Smooth muscle cell (in vitro differentiated cells): ENCODE measurements around the gene SSU72. TPM values are rescaled to one million over a fixed set of nuclear protein-coding genes. Genes with fewer than 3 reads are reported as not detected.

Experiments
- DNase-seq: peaks from one replicate; lab custom pipeline; 2025; ENCODE audit not compliant: unreplicated experiment; lab: John Stamatoyannopoulos, UW
- H2AFZ ChIP-seq: fragments of 200-600 bp; sonication (generic); 2 replicates; pipeline ENCODE4 v1.6.0; 2016; ENCODE audit warnings: antibody characterized with exemption, low read depth, mild to moderate bottlenecking
- H3F3A ChIP-seq: fragments of 200-600 bp; sonication (generic); 2 replicates; pipeline ENCODE4 v1.6.0; 2017; ENCODE audit warnings: antibody characterized with exemption, low read depth
- H3K27ac ChIP-seq: fragments of 200-600 bp; sonication (generic); 2 replicates; pipeline ENCODE4 v1.5.1; 2016; ENCODE audit warnings: low read depth, mild to moderate bottlenecking
- H3K27me3 ChIP-seq: fragments of 200-600 bp; sonication (generic); 2 replicates; pipeline ENCODE4 v1.6.1; 2016; ENCODE audit warnings: low read depth, mild to moderate bottlenecking
- H3K36me3 ChIP-seq: fragments of 200-600 bp; sonication (generic); 2 replicates; pipeline ENCODE4 v1.5.1; 2016; ENCODE audit warnings: low read depth
- H3K4me1 ChIP-seq: fragments of 200-600 bp; sonication (generic); 2 replicates; pipeline ENCODE4 v1.5.1; 2016; ENCODE audit warnings: low read depth
- H3K4me2 ChIP-seq: fragments of 200-600 bp; sonication (generic); 2 replicates; pipeline ENCODE4 v1.6.0; 2016; ENCODE audit warnings: mild to moderate bottlenecking
- H3K4me3 ChIP-seq: fragments of 200-600 bp; sonication (generic); 2 replicates; pipeline ENCODE4 v1.5.1; 2016; ENCODE audit warnings: mild to moderate bottlenecking
- H3K79me2 ChIP-seq: fragments of 200-600 bp; sonication (generic); 2 replicates; pipeline ENCODE4 v1.6.0; 2016; ENCODE audit warnings: low read depth, mild to moderate bottlenecking
- H3K9ac ChIP-seq: fragments of 200-600 bp; sonication (generic); 2 replicates; pipeline ENCODE4 v1.6.0; 2016; ENCODE audit warnings: low read depth
- H3K9me3 ChIP-seq: fragments of 200-600 bp; sonication (generic); replicated peaks from 2 replicates; pipeline ENCODE4 v1.5.1; 2016; ENCODE audit warnings: low read depth
- H4K20me1 ChIP-seq: fragments of 200-600 bp; sonication (generic); 2 replicates; pipeline ENCODE4 v1.6.0; 2016; ENCODE audit warnings: low read depth
- WGBS: methylation state at CpG from one replicate; pipeline ENCODE4 v1.1.7; 2016; ENCODE audit warnings: low lambda C conversion rate; 5-methylcytosine and 5-hydroxymethylcytosine counted together
- polyA plus RNA-seq: library from polyadenylated mRNA; unstranded; fragments of >200 nt; fragmentation: Nextera tagmentation; extraction: Ambion mirVana; gene quantifications from 2 replicates; pipeline ENCODE4 v1.2.1, GENCODE V29; 2016
- total RNA-seq: library from RNA; depleted of rRNA; stranded (reverse); fragments of >200 nt; gene quantifications from 2 replicates; pipeline ENCODE4 v1.2.3, GENCODE V29; 2014
- TF ChIP-seq, protein P1 (sequence below): fragments of 200-600 bp; sonication (generic); IDR thresholded peaks from 2 replicates; pipeline ENCODE4 v1.5.1; 2017; ENCODE audit warnings: borderline replicate concordance, mild to moderate bottlenecking, antibody characterized with exemption; ENCODE audit not compliant: insufficient read depth, poor library complexity, severe bottlenecking

Gene SSU72
- total and polyA plus RNA-seq, 2 experiments from 2014 or later: 116 to 223 TPM

DNA sequence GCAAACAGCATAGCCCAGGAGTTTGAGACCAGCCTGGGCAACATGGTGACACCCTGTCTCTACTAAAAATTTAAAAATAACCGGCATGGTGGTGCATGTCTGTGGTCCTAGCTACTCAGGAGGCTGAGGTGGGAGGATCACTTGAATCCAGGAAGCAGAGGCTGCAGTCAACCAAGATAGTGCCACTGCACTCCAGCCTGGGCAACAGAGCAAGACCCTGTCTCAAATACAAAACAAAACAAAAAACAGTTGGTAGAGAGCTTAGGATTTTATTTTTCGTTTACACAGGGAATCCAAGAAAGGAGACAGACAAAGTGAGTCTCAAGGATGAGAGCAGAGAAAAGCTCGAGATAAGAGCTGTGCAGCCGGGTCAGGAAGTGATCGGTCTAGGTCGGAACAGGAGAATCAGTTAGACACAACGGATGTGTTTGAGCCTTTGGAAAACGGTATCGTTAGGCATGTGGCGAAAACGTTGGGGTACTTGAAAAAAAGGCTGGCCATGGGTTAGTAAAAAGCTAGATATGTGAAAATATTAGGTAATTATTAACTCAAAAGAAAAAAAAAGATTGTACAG, 38.9 kb upstream of the SSU72 start:
- TF ChIP-seq, protein P1, sequence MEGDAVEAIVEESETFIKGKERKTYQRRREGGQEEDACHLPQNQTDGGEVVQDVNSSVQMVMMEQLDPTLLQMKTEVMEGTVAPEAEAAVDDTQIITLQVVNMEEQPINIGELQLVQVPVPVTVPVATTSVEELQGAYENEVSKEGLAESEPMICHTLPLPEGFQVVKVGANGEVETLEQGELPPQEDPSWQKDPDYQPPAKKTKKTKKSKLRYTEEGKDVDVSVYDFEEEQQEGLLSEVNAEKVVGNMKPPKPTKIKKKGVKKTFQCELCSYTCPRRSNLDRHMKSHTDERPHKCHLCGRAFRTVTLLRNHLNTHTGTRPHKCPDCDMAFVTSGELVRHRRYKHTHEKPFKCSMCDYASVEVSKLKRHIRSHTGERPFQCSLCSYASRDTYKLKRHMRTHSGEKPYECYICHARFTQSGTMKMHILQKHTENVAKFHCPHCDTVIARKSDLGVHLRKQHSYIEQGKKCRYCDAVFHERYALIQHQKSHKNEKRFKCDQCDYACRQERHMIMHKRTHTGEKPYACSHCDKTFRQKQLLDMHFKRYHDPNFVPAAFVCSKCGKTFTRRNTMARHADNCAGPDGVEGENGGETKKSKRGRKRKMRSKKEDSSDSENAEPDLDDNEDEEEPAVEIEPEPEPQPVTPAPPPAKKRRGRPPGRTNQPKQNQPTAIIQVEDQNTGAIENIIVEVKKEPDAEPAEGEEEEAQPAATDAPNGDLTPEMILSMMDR: no peak
- Histone ChIP-seq H3K36me3 (no peaks in the 10 kb centered on the region), H3F3A (peaks cover 4% of the 10 kb centered on the region), H3K4me3 (peak overlapping the region; percentile 97), H2AFZ (no peak overlapping the region), H3K79me2 (peaks cover 30% of the 10 kb centered on the region), H3K9me3 (no peaks in the 10 kb centered on the region), H3K27ac (peak overlapping the region; percentile 100), H3K27me3 (no peaks in the 10 kb centered on the region), H3K9ac (peak overlapping the region; percentile 1), H3K4me2 (peak overlapping the region; percentile 91), H4K20me1 (peaks cover 43% of the 10 kb centered on the region), H3K4me1 (peaks cover 15% of the 10 kb centered on the region)
- 79% methylated on average over 11 of the region's 11 CpGs for WGBS
- DNase-seq: no peak

DNA sequence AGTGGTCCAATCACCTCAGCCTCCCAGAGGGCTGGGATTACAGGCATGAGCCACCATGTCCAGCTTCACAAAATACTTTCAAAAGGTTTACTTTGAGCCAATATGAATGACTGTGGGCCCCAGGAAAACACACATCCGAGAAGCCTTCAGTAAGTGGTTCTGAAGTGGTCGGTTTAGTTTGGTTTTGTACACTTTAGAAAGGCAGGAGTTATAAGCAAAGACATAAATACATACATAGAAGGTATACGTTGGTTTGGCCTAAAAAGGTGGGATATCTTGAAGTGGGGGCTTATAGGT, 37.4 kb upstream of the SSU72 start:
- Histone ChIP-seq H3K9ac (no peak overlapping the region), H3K27ac (peak overlapping the region; percentile 24), H3F3A (peaks cover 4% of the 10 kb centered on the region), H3K4me2 (no peak overlapping the region), H3K4me1 (peaks cover 13% of the 10 kb centered on the region), H2AFZ (no peak overlapping the region), H3K79me2 (peaks cover 16% of the 10 kb centered on the region), H4K20me1 (peaks cover 27% of the 10 kb centered on the region), H3K27me3 (no peaks in the 10 kb centered on the region), H3K4me3 (no peak overlapping the region), H3K9me3 (no peaks in the 10 kb centered on the region), H3K36me3 (no peaks in the 10 kb centered on the region)
- WGBS: 96% methylated on average over 3 of the region's 3 CpGs
- DNase-seq: no peak
- TF ChIP-seq, protein P1: no peak

DNA sequence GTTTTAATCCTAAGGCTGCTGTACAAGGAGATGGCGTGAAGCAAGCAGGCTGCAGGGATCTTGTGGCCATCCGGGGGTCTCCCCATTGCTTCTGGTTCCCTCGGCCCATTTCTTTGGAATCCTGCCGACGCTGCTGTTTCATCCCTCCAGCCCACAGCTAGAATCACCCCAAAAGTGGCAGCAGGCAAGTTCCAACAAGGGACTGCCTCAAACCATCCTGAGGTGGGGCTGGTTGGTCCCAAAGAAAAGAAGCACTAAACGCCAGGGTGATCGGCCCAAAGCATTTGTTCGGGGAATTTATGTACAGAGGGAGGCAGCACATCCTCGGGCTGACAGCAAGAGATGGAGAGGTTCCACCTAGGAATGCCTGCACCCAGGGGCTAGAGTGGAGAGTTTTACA, 36.1 kb upstream of the SSU72 start:
- Histone ChIP-seq H2AFZ (no peak overlapping the region), H3K27me3 (no peaks in the 10 kb centered on the region), H3K4me3 (no peak overlapping the region), H3K79me2 (peaks cover 8% of the 10 kb centered on the region), H3K9me3 (no peaks in the 10 kb centered on the region), H4K20me1 (peaks cover 18% of the 10 kb centered on the region), H3K4me2 (no peak overlapping the region), H3F3A (peaks cover 4% of the 10 kb centered on the region), H3K27ac (no peak overlapping the region), H3K4me1 (peaks cover 5% of the 10 kb centered on the region), H3K36me3 (no peaks in the 10 kb centered on the region), H3K9ac (no peak overlapping the region)
- 90% methylated on average over 9 of the region's 9 CpGs for WGBS
- TF ChIP-seq, protein P1: no peak
- DNase-seq: no peak

DNA sequence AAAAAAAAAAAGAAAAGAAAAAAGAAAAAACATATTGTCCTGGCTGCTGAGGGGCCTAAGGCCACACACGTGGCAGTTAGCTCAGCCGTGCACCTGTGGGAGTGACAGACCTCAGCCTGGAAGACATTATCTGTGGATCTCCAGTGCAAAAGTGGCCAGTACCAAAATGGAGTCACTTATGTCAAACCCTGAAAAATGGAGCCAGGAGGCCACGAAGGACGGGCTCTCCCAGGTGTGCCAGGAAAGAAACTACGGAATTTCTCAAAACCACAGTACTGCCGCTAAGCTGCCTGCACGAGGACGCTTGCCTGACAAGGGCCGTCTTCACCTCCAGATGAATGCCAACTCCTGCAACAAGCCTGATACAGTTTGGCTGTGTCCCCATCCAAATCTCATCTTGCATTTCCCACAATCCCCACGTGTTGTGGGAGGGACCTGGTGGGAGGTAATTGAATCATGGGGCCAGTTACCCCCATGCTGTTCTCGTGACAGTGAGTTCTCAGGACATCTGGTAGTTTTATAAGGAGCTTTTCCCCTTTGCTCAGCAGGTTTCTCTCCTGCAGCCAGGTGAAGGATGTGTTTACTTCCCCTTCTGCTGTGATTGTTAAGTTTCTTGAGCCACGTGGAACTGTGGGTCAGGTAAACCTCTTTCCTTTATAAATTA, 35.3 kb upstream of the SSU72 start:
- WGBS: 83% methylated on average over 12 of the region's 12 CpGs
- DNase-seq: no peak
- no peak overlapping the region for H3K4me3 ChIP-seq
- H3F3A ChIP-seq: peaks cover 4% of the 10 kb centered on the region
- no peak overlapping the region for H3K27ac ChIP-seq
- H3K9ac ChIP-seq: no peak overlapping the region
- peaks cover 17% of the 10 kb centered on the region for H4K20me1 ChIP-seq
- TF ChIP-seq, protein P1: no peak
- no peak overlapping the region for H3K4me2 ChIP-seq
- H3K4me1 ChIP-seq: peaks cover 5% of the 10 kb centered on the region
- H3K36me3 ChIP-seq: no peaks in the 10 kb centered on the region
- no peaks in the 10 kb centered on the region for H3K27me3 ChIP-seq
- no peak overlapping the region for H2AFZ ChIP-seq
- no peaks in the 10 kb centered on the region for H3K9me3 ChIP-seq
- peaks cover 8% of the 10 kb centered on the region for H3K79me2 ChIP-seq
